ENCODE results near the gene HJURP.

Gene HJURP

DNA sequence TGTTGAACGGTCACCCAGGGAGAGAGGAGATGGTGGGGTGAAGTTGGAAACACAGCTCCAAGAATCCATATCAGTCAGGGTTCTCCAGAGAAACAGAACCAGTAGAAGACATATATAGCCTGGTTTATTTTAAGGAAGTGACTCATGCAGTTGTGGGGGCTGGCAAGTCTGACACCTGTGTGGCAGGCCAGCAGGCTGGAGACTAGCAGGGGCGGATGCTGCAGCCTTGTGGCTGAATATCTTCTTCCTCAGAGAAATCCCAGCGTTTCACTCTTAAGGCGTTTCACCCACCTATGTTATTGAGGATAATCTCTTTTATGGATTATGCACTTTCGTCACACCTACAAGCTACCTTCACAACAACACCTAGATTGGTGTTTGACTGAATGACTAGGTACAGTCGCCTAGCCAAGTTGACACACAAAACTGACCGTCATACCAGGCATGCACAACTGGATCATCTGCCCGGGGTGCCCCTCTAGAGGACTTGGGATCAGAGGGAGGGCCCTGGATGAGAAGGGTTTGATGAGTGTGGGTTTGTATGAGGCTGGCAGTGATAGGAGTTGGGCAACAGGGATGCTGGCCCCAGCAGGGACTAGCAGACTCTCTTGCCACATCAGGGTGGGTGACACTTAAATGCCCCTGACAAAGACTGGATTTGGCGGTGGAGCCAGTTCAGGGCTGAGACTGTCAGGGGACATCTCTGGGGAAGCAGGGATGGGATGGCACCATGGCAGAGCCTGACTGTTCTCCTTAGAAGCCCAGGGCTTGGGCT is 52.8 kb downstream of the HJURP start:
- H3K4me3 ChIP-seq (ENCODE audit: low read depth, low read length) = no peak overlapping the region
- H3K4me1 ChIP-seq (ENCODE audit: control insufficient read depth, insufficient read depth, low read length, unreplicated experiment) = no peaks in the 10 kb centered on the region
- no peak overlapping the region for H3K27ac ChIP-seq (ENCODE audit: low read depth, low read length)
- no peak overlapping the region for H2AFZ ChIP-seq (ENCODE audit: low read length, unreplicated experiment)
- no peaks in the 10 kb centered on the region for H3K79me2 ChIP-seq (ENCODE audit: control insufficient read depth, insufficient read depth, low read length, unreplicated experiment)
- H3K36me3 ChIP-seq (ENCODE audit: insufficient read depth, low read length) = no peaks in the 10 kb centered on the region
- H3K27me3 ChIP-seq (ENCODE audit: insufficient read depth, low read length) = peaks cover 51% of the 10 kb centered on the region

DNA sequence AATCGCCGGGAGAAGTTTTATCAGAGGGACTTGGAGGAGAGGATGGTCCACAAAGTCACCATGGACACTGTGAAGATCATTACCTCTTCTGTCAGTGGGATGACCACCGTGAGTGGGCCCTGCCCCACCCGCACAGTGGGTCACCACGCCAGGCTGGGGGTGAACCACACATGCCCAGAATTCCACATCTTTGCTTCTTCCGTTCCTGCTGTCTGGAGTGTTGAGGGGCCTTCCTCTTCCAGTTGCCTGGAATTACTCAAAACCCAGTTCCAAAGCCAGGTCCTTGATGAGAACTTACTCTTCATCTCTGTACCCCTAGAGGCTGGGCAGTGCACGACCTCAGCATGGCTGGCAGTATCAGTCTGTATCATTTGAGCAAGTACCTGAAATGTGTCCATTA is 54.1 kb downstream of the HJURP start:
- peaks cover 39% of the 10 kb centered on the region for H3K27me3 ChIP-seq (ENCODE audit: insufficient read depth, low read length)
- H3K36me3 ChIP-seq (ENCODE audit: insufficient read depth, low read length) = no peaks in the 10 kb centered on the region
- no peak overlapping the region for H2AFZ ChIP-seq (ENCODE audit: low read length, unreplicated experiment)
- no peaks in the 10 kb centered on the region for H3K4me1 ChIP-seq (ENCODE audit: control insufficient read depth, insufficient read depth, low read length, unreplicated experiment)
- H3K4me3 ChIP-seq (ENCODE audit: low read depth, low read length) = no peak overlapping the region
- no peak overlapping the region for H3K27ac ChIP-seq (ENCODE audit: low read depth, low read length)
- no peaks in the 10 kb centered on the region for H3K79me2 ChIP-seq (ENCODE audit: control insufficient read depth, insufficient read depth, low read length, unreplicated experiment)

DNA sequence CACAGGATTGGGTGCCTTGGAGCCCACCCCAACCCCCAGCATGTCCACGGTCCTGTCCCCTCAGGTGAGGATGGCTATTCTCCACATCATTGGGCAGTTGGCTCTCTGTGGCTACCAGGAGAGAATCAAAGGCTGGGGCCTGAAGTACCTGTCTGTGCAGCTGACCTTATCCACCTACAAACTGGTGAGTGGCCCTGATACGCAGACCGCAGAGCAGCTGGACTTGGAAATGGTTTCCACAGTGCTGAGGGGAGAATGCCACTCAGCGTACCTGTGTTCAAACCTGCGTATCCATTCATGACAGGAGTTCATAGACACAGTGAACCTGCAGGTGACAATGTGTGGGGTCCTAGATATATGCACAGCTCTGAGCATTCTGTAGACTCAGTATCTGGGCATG is 54.6 kb downstream of the HJURP start:
- Histone ChIP-seq H3K27ac (ENCODE audit: low read depth, low read length) (no peak overlapping the region), H3K79me2 (ENCODE audit: control insufficient read depth, insufficient read depth, low read length, unreplicated experiment) (no peaks in the 10 kb centered on the region), H2AFZ (ENCODE audit: low read length, unreplicated experiment) (no peak overlapping the region), H3K4me3 (ENCODE audit: low read depth, low read length) (no peak overlapping the region), H3K27me3 (ENCODE audit: insufficient read depth, low read length) (peaks cover 34% of the 10 kb centered on the region; the same call in 1 of the 2 replicates), H3K36me3 (ENCODE audit: insufficient read depth, low read length) (no peaks in the 10 kb centered on the region), H3K4me1 (ENCODE audit: control insufficient read depth, insufficient read depth, low read length, unreplicated experiment) (no peaks in the 10 kb centered on the region)

DNA sequence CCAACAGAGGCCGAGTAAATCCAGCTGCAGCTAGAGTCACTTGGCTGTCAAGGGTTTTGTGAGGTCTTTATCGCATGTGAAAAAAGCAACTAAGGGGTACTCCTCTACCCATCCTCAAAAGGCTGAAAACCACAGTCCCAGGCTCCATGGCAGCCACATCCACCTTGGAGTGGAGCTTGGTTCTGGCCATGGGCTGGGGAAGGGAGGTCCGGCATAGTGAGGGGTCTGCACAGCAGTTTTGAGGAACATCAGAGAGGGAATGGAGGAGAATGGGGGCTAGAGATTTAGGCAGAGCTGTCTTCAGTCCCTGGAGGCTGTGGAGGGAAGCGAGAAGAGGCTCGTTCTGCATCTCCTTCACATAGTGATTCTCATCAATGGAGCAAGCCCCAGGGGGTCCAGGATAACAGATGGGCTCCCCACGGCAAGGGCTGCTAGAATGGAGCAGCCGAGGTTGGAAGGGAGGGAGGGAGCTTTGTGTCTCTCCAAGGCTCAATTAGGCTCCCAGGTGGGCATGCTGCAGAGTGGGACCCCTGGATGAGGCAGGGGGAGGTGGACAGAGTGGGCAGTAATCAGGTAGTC is 55.2 kb downstream of the HJURP start:
- H3K79me2 ChIP-seq (ENCODE audit: control insufficient read depth, insufficient read depth, low read length, unreplicated experiment) = no peaks in the 10 kb centered on the region
- peaks cover 29% of the 10 kb centered on the region; the same call in 1 of the 2 replicates for H3K27me3 ChIP-seq (ENCODE audit: insufficient read depth, low read length)
- no peaks in the 10 kb centered on the region for H3K36me3 ChIP-seq (ENCODE audit: insufficient read depth, low read length)
- no peak overlapping the region for H3K4me3 ChIP-seq (ENCODE audit: low read depth, low read length)
- H3K4me1 ChIP-seq (ENCODE audit: control insufficient read depth, insufficient read depth, low read length, unreplicated experiment) = no peaks in the 10 kb centered on the region
- no peak overlapping the region for H3K27ac ChIP-seq (ENCODE audit: low read depth, low read length)
- no peak overlapping the region for H2AFZ ChIP-seq (ENCODE audit: low read length, unreplicated experiment)

DNA sequence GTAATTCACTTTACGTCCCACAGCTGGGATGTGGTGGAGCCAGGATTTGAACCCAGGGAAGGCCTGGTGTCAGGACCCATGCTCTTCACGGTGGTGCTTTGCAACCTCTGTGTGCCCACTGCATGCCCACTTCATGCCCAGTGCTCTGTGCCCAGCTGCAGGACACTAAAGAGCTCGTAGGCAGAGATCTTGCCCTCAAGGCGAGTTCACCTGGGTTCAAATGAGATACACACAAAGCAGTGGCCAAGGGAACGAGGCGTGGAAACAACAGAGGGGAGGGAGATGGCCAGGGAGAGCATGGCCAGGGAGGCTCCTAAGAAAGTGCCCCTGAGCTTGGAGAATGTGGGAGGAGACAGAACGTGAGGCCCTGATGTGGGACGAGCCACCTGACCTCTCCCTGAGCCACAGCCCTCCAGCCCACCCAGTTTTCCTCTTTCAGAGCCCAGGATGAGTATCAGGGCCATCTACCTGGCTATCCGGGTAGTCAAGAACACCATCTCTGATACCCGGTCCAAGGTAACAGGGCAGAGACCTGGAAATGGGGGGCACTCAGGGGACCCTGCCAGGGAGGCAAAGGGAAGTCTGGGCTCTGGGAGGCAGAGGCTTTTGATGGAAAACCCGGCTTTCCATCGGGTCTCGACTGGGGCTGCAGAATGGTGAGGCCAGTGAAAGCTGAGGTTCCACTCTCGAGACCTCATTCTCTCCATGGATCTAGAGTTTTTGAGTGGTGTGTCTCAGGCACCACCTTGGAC is 55.8 kb downstream of the HJURP start:
- Histone ChIP-seq H3K79me2 (ENCODE audit: control insufficient read depth, insufficient read depth, low read length, unreplicated experiment) (no peaks in the 10 kb centered on the region), H3K4me1 (ENCODE audit: control insufficient read depth, insufficient read depth, low read length, unreplicated experiment) (no peaks in the 10 kb centered on the region), H3K4me3 (ENCODE audit: low read depth, low read length) (no peak overlapping the region), H3K27me3 (ENCODE audit: insufficient read depth, low read length) (peaks cover 23% of the 10 kb centered on the region; the same call in 1 of the 2 replicates), H3K36me3 (ENCODE audit: insufficient read depth, low read length) (no peaks in the 10 kb centered on the region), H2AFZ (ENCODE audit: low read length, unreplicated experiment) (no peak overlapping the region), H3K27ac (ENCODE audit: low read depth, low read length) (no peak overlapping the region)

DNA sequence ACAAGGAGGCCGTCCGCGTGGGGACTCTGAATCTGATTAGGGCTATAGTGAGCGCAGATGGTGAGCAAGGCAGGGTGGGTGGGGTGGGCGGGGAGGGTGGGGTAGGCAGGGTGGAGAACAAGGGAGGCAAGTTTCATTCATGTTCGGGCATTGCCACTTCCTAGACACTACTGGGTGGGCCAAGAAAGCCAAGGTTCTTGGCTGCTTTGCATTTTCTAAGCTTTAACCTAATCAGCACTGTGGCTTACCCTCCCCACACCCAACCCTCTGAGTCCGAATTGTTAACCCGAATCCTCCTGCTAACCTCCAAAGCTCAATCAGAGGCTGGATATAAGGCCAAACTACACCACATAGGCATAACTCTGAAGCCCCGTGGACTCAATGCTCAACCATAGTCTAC is 58.1 kb downstream of the HJURP start:
- Histone ChIP-seq H3K36me3 (ENCODE audit: insufficient read depth, low read length) (no peaks in the 10 kb centered on the region), H3K4me3 (ENCODE audit: low read depth, low read length) (no peak overlapping the region), H3K4me1 (ENCODE audit: control insufficient read depth, insufficient read depth, low read length, unreplicated experiment) (no peaks in the 10 kb centered on the region), H3K27me3 (ENCODE audit: insufficient read depth, low read length) (peaks cover 16% of the 10 kb centered on the region; the same call in 1 of the 2 replicates), H3K27ac (ENCODE audit: low read depth, low read length) (no peak overlapping the region), H3K79me2 (ENCODE audit: control insufficient read depth, insufficient read depth, low read length, unreplicated experiment) (no peaks in the 10 kb centered on the region), H2AFZ (ENCODE audit: low read length, unreplicated experiment) (no peak overlapping the region)

DNA sequence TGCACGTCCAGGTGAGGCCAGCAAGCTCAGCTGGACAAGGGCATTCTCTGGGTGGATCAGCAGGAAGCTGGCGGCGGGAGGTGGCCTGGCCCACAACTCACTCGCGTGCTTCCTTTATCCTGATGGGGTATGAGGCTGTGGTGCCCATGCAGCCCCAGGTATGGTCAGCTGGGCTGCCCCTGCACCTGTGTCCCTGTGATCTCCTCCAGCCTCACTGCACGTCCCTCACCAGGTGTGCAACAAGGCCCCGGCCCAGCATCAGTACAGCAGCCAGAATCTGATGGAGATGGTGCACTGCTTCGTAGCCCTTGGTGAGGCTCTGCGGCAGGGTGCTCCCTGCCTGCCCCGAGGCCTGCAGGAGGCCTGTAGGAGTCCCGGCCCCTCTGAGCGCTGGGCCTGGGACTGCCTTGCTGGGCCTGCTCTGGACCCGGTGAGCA is 58.6 kb downstream of the HJURP start:
- no peak overlapping the region for H2AFZ ChIP-seq (ENCODE audit: low read length, unreplicated experiment)
- H3K4me3 ChIP-seq (ENCODE audit: low read depth, low read length) = no peak overlapping the region
- H3K79me2 ChIP-seq (ENCODE audit: control insufficient read depth, insufficient read depth, low read length, unreplicated experiment) = no peaks in the 10 kb centered on the region
- peaks cover 19% of the 10 kb centered on the region; the same call in 1 of the 2 replicates for H3K27me3 ChIP-seq (ENCODE audit: insufficient read depth, low read length)
- no peak overlapping the region for H3K27ac ChIP-seq (ENCODE audit: low read depth, low read length)
- no peaks in the 10 kb centered on the region for H3K4me1 ChIP-seq (ENCODE audit: control insufficient read depth, insufficient read depth, low read length, unreplicated experiment)
- H3K36me3 ChIP-seq (ENCODE audit: insufficient read depth, low read length) = no peaks in the 10 kb centered on the region

DNA sequence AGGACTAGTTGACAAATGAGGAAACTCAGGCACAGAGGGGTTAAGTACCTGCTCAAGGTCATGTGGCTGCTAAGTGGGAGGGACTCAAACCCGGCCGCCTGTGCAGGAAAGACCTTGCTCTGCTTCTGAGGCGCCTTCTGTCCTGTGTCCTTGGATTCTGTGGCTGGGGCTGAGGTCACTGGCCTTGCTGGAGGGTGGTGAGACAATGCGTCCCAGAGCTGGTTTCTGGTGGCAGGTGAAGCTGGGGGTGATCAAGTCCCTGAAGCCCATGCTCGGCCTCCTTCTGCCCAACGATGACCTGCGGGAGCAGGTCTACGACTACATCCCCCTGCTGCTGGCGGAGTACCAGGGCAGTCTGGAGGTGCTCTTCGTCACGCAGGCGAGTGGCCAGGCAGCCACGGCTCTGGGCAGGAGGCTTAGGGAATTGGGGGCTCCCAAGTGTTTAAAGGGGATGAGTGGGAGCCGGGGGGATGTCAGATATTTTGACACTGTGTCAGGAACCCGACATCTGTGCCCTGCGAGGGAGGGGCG is 60.1 kb downstream of the HJURP start:
- Histone ChIP-seq H3K36me3 (ENCODE audit: insufficient read depth, low read length) (no peaks in the 10 kb centered on the region), H3K4me1 (ENCODE audit: control insufficient read depth, insufficient read depth, low read length, unreplicated experiment) (no peaks in the 10 kb centered on the region), H3K27me3 (ENCODE audit: insufficient read depth, low read length) (peaks cover 13% of the 10 kb centered on the region; the same call in 1 of the 2 replicates), H2AFZ (ENCODE audit: low read length, unreplicated experiment) (no peak overlapping the region), H3K27ac (ENCODE audit: low read depth, low read length) (no peak overlapping the region), H3K79me2 (ENCODE audit: control insufficient read depth, insufficient read depth, low read length, unreplicated experiment) (no peaks in the 10 kb centered on the region), H3K4me3 (ENCODE audit: low read depth, low read length) (no peak overlapping the region)

DNA sequence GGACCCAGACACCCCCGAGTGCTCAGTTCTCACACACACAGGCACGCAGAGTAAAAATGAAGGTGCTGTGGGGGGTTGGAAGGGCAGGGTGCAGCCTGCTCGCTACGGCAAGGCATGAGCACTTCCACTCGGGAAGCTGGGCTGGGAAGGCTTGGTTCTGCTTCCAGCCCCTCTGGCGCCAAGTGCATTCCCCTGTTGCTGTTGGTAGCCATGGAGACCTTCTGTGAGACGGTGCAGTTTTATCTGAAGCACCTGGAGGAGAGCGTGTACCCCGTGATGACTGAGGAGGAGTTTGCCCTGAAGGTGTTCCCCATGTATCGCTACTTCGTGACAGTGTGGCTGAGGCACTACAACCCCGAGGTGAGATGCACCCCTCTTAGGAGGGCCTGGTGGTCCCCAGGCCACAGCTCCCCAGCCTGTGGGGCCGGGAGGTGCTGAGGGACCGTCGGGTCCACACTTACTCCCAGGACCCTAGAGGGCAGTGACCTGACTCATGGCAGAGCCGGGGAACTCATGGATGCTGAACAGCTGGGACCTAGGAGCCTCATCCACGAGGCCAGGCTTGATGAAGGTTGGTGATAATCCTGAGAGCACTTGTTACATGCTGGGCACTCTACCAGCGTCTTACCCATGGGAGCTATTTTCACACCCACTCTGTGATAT is 60.7 kb downstream of the HJURP start:
- peaks cover 13% of the 10 kb centered on the region; the same call in 1 of the 2 replicates for H3K27me3 ChIP-seq (ENCODE audit: insufficient read depth, low read length)
- H3K4me3 ChIP-seq (ENCODE audit: low read depth, low read length) = no peak overlapping the region
- H3K27ac ChIP-seq (ENCODE audit: low read depth, low read length) = no peak overlapping the region
- no peak overlapping the region for H2AFZ ChIP-seq (ENCODE audit: low read length, unreplicated experiment)
- H3K4me1 ChIP-seq (ENCODE audit: control insufficient read depth, insufficient read depth, low read length, unreplicated experiment) = no peaks in the 10 kb centered on the region
- no peaks in the 10 kb centered on the region for H3K36me3 ChIP-seq (ENCODE audit: insufficient read depth, low read length)
- no peaks in the 10 kb centered on the region for H3K79me2 ChIP-seq (ENCODE audit: control insufficient read depth, insufficient read depth, low read length, unreplicated experiment)

DNA sequence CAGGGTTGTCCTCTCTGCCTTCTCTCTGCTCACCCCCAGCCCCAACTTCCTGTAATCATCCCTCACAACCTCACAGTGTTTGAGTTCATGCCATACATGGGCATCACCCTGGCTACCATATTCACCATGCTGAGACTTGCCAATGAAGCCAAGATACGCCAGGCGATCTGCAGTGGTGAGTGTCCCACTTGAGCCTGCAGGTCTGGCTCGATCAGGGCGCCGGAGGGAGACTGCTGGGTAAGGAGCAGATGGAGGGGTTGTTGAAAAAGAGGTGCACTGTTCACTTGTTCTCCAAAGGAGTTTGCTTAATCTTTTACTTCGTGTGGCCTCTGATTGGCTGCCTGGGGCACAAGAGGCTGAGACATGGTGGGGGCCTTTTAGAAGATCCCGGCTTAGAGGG is 61.6 kb downstream of the HJURP start:
- Histone ChIP-seq H3K27me3 (ENCODE audit: insufficient read depth, low read length) (0 out of 2 replicates have a peak, but pooled peaks cover 13% of the 10 kb centered on the region), H3K27ac (ENCODE audit: low read depth, low read length) (no peak overlapping the region), H2AFZ (ENCODE audit: low read length, unreplicated experiment) (no peak overlapping the region), H3K36me3 (ENCODE audit: insufficient read depth, low read length) (no peaks in the 10 kb centered on the region), H3K79me2 (ENCODE audit: control insufficient read depth, insufficient read depth, low read length, unreplicated experiment) (no peaks in the 10 kb centered on the region), H3K4me3 (ENCODE audit: low read depth, low read length) (no peak overlapping the region), H3K4me1 (ENCODE audit: control insufficient read depth, insufficient read depth, low read length, unreplicated experiment) (no peaks in the 10 kb centered on the region)
